SK-N-SH (cell line): Measurements from ENCODE around the gene WEE1. TPM values are rescaled to one million over a fixed set of nuclear protein-coding genes. Genes with fewer than 3 reads are reported as not detected.

ENCODE experiments used
- CTCF ChIA-PET: fragments of 300-600, 350-600 bp; formaldehyde crosslinking; extraction: SDS; loops from one replicate; lab custom pipeline; 2021; lab: Yijun Ruan, JAX
- POLR2A ChIA-PET: fragments of 350-600 bp; sonication (Branson Sonifier 250); formaldehyde crosslinking; extraction: SDS; loops from one replicate; lab custom pipeline; 2020; ENCODE audit warnings: antibody characterized with exemption, inconsistent platforms; lab: Yijun Ruan, JAX
- DNase-seq: peaks from one replicate; pipeline ENCODE4 v3.0.0; 2012
- H2AFZ ChIP-seq: fragments of 200-600 bp; sonication (generic); 2 replicates; pipeline ENCODE4 v1.8.1; 2016; ENCODE audit warnings: antibody characterized with exemption, mild to moderate bottlenecking, low read depth
- H3F3A ChIP-seq: fragments of 200-600 bp; sonication (generic); replicated peaks from 2 replicates; pipeline ENCODE3; 2016; ENCODE audit warnings: antibody characterized with exemption, mild to moderate bottlenecking; ENCODE audit not compliant: insufficient read depth
- H3K27ac ChIP-seq, 2 experiments: fragments of 200-500 bp in 1 of 2; fragments of 200-600 bp in 1 of 2; sonication (Bioruptor generic) in 1 of 2; sonication (generic), shearing (Covaris generic) in 1 of 2; 2 replicates each; pipeline versions ENCODE4 v1.5.1 to v1.6.1; 2014 to 2016; ENCODE audit warnings: low read depth in 2 of 2, inconsistent platforms in 1 of 2, low read length in 1 of 2, mild to moderate bottlenecking in 1 of 2, mixed read lengths in 1 of 2
- H3K27me3 ChIP-seq: fragments of 200-600 bp; sonication (generic), shearing (Covaris generic); 2 replicates; pipeline ENCODE4 v1.6.1; 2016; ENCODE audit warnings: mixed run types; ENCODE audit not compliant: insufficient read depth
- H3K36me3 ChIP-seq, 2 experiments: fragments of 200-500 bp in 1 of 2; fragments of 200-600 bp in 1 of 2; sonication (Bioruptor generic) in 1 of 2; sonication (generic) in 1 of 2; replicated peaks in 1 of 2; 2 replicates each; pipeline versions ENCODE3 to v1.5.1; 2014 to 2016; ENCODE audit warnings: low read length in 1 of 2, mild to moderate bottlenecking in 1 of 2; ENCODE audit not compliant: insufficient read depth in 2 of 2, control insufficient read depth in 1 of 2
- H3K4me1 ChIP-seq, 2 experiments: fragments of 200-500 bp in 1 of 2; fragments of 200-600 bp in 1 of 2; sonication (Bioruptor generic) in 1 of 2; sonication (generic), shearing (Covaris generic) in 1 of 2; 2 replicates each; pipeline versions ENCODE4 v1.5.1 to v1.6.1; 2014 to 2016; ENCODE audit warnings: low read depth in 1 of 2, low read length in 1 of 2, mixed run types in 1 of 2; ENCODE audit not compliant: insufficient read depth in 2 of 2, control insufficient read depth in 1 of 2
- H3K4me2 ChIP-seq: fragments of 200-600 bp; sonication (generic), shearing (Covaris generic); 2 replicates; pipeline ENCODE4 v1.6.1; 2017; ENCODE audit warnings: mixed run types
- H3K4me3 ChIP-seq, 2 experiments: fragments of 200-500 bp in 1 of 2; fragments of 200-600 bp in 1 of 2; sonication (Bioruptor generic) in 1 of 2; sonication (generic), shearing (Covaris generic) in 1 of 2; 2 replicates each; pipeline versions ENCODE4 v1.5.1 to v1.8.1; 2014 to 2016; ENCODE audit warnings: low read depth in 2 of 2, inconsistent platforms in 1 of 2, low read length in 1 of 2, mild to moderate bottlenecking in 1 of 2, mixed read lengths in 1 of 2, moderate library complexity in 1 of 2
- H3K79me2 ChIP-seq: fragments of 200-600 bp; sonication (generic); 2 replicates; pipeline ENCODE4 v1.8.1; 2017; ENCODE audit warnings: mild to moderate bottlenecking; ENCODE audit not compliant: insufficient read depth
- H3K9ac ChIP-seq: fragments of 200-600 bp; sonication (generic); 2 replicates; pipeline ENCODE4 v1.6.1; 2017; ENCODE audit warnings: mixed run types
- H3K9me2 ChIP-seq: fragments of 200-600 bp; sonication (generic); 2 replicates; pipeline ENCODE4 v1.6.1; 2017; ENCODE audit warnings: mixed run types
- H3K9me3 ChIP-seq: fragments of 200-600 bp; sonication (generic); 2 replicates; pipeline ENCODE4 v1.6.1; 2017; ENCODE audit warnings: mixed run types, mild to moderate bottlenecking, moderate library complexity
- H4K20me1 ChIP-seq: fragments of 200-600 bp; sonication (generic); 2 replicates; pipeline ENCODE4 v1.6.1; 2017; ENCODE audit warnings: mild to moderate bottlenecking, mixed run types; ENCODE audit not compliant: insufficient read depth
- CHD2 ChIP-seq: fragments of 150-350 bp; IDR thresholded peaks from 2 replicates; pipeline ENCODE4 v1.6.1; 2018; ENCODE audit warnings: low read length; ENCODE audit not compliant: partially characterized antibody
- ELF1 ChIP-seq: IDR thresholded peaks from 2 replicates; pipeline ENCODE4 v1.4.0; 2012
- FOSL2 ChIP-seq: IDR thresholded peaks from 2 replicates; pipeline ENCODE4 v1.4.0; 2012; ENCODE audit warnings: low read depth, mild to moderate bottlenecking, moderate library complexity, borderline replicate concordance
- FOXJ3 ChIP-seq: sonication (generic); formaldehyde crosslinking; IDR thresholded peaks from 2 replicates; pipeline ENCODE4 v1.5.1; 2020; ENCODE audit warnings: mild to moderate bottlenecking, missing genetic modification reagents
- FOXM1 ChIP-seq: IDR thresholded peaks from 2 replicates; pipeline ENCODE4 v1.4.0; 2012; ENCODE audit warnings: low read depth, mild to moderate bottlenecking
- IRF3 ChIP-seq: fragments of 150-350 bp; IDR thresholded peaks from 2 replicates; pipeline ENCODE4 v1.6.1; 2016; ENCODE audit warnings: mild to moderate bottlenecking, low read depth, low read length
- JUND ChIP-seq: IDR thresholded peaks from 2 replicates; pipeline ENCODE4 v1.4.0; 2012
- MEF2A ChIP-seq: IDR thresholded peaks from 2 replicates; pipeline ENCODE4 v1.4.0; 2012; ENCODE audit warnings: low read depth, borderline replicate concordance
- POLR2AphosphoS5 ChIP-seq: IDR thresholded peaks from 2 replicates; pipeline ENCODE4 v1.6.1; 2012; ENCODE audit warnings: low read depth, low read length
- RAD21 ChIP-seq: IDR thresholded peaks from 2 replicates; pipeline ENCODE4 v1.6.1; 2012; ENCODE audit warnings: mild to moderate bottlenecking, low read length
- RCOR1 ChIP-seq: fragments of 150-350 bp; IDR thresholded peaks from 2 replicates; pipeline ENCODE4 v1.6.1; 2017; ENCODE audit warnings: antibody characterized with exemption, low read length
- REST ChIP-seq: IDR thresholded peaks from 2 replicates; pipeline ENCODE4 v1.6.1; 2012; ENCODE audit warnings: mild to moderate bottlenecking, low read depth, low read length, moderate library complexity
- RFX5 ChIP-seq: IDR thresholded peaks from 2 replicates; pipeline ENCODE4 v1.6.1; 2012; ENCODE audit warnings: mild to moderate bottlenecking, improper control_type of control experiment, low read length
- SIN3A ChIP-seq: IDR thresholded peaks from 2 replicates; pipeline ENCODE4 v1.6.1; 2012; ENCODE audit warnings: low read depth, mild to moderate bottlenecking, low read length, moderate library complexity, borderline replicate concordance
- SMC3 ChIP-seq: IDR thresholded peaks from 2 replicates; pipeline ENCODE4 v1.6.1; 2012; ENCODE audit warnings: low read depth, low read length, improper control_type of control experiment
- TAF1 ChIP-seq: IDR thresholded peaks from 2 replicates; pipeline ENCODE4 v1.6.1; 2012; ENCODE audit warnings: low read depth, mild to moderate bottlenecking, low read length, moderate library complexity, borderline replicate concordance
- TEAD4 ChIP-seq: IDR thresholded peaks from 2 replicates; pipeline ENCODE4 v1.4.0; 2012; ENCODE audit warnings: mild to moderate bottlenecking, borderline replicate concordance; ENCODE audit not compliant: insufficient read depth
- USF2 ChIP-seq: fragments of 150-350 bp; IDR thresholded peaks from 2 replicates; pipeline ENCODE4 v1.6.1; 2017; ENCODE audit warnings: antibody characterized with exemption, low read length, low read depth, borderline replicate concordance
- YY1 ChIP-seq: IDR thresholded peaks from 2 replicates; pipeline ENCODE4 v1.4.0; 2012; ENCODE audit warnings: low read depth, mild to moderate bottlenecking
- ZBTB33 ChIP-seq: IDR thresholded peaks from 2 replicates; pipeline ENCODE4 v1.4.0; 2012; ENCODE audit warnings: low read depth, borderline replicate concordance
- WGBS: methylation state at CpG from one replicate; pipeline ENCODE4 v1.1.6; 2017; ENCODE audit warnings: low lambda C conversion rate; 5-methylcytosine and 5-hydroxymethylcytosine counted together
- polyA plus RNA-seq, 3 experiments: library from polyadenylated mRNA; depleted of rRNA; stranded (reverse); fragments of >200 nt; gene quantifications; 2 replicates each; pipeline ENCODE4 v1.2.3, GENCODE V29; 2012

The WEE1 gene
- polyA plus RNA-seq, 1 of the 3 experiments (the other 2 are of a cell fraction), result 16.9 TPM

- no peak overlapping the region for H3K27ac ChIP-seq
- H3F3A ChIP-seq, result peaks cover 3% of the 10 kb centered on the region
- H3K4me2 ChIP-seq, result no peak overlapping the region
- H3K4me1 ChIP-seq, result no peaks in the 10 kb centered on the region
- H3K9me2 ChIP-seq, result no peaks in the 10 kb centered on the region
- H3K79me2 ChIP-seq, result no peaks in the 10 kb centered on the region
- DNase-seq, result no peak
- ChIA-PET POLR2A (no interaction called here), CTCF (no interaction called here)
- no peak overlapping the region for H3K4me3 ChIP-seq
- no peaks in the 10 kb centered on the region for H3K36me3 ChIP-seq
- TF ChIP-seq POLR2AphosphoS5 (no peak), YY1 (no peak), FOXJ3 (CRISPR knock-in tag) (no peak), SIN3A (no peak), ZBTB33 (no peak), FOSL2 (no peak), FOXM1 (no peak), ELF1 (no peak), RCOR1 (no peak), IRF3 (no peak), RFX5 (no peak), SMC3 (no peak), CHD2 (no peak), REST (no peak), USF2 (no peak), RAD21 (no peak), TAF1 (no peak), MEF2A (no peak), TEAD4 (no peak), JUND (no peak)
- H3K9ac ChIP-seq, result no peak overlapping the region
- 58% methylated on average over 2 of the region's 2 CpGs for WGBS
- no peaks in the 10 kb centered on the region for H3K9me3 ChIP-seq
- H2AFZ ChIP-seq, result no peak overlapping the region
- no peaks in the 10 kb centered on the region for H3K27me3 ChIP-seq
- no peaks in the 10 kb centered on the region for H4K20me1 ChIP-seq
These were observed 60.2 kb downstream of the WEE1 start for GRCh38 chr11:9633679-9634078.
